Endometrium (tissue), 2 donors: ENCODE results near the gene KIAA1191.

Experiments
- FAIRE-seq: peaks from 2 replicates; lab custom pipeline; 2012; peaks lifted over from hg19 to GRCh38; lab: Jason Lieb, UNC
- donor health status: control.
- donor health status: control.

KIAA1191 gene

GRCh38 chr5:176389135-176390123 is 27.9 kb upstream of the KIAA1191 start:
- FAIRE-seq: no peak

DNA sequence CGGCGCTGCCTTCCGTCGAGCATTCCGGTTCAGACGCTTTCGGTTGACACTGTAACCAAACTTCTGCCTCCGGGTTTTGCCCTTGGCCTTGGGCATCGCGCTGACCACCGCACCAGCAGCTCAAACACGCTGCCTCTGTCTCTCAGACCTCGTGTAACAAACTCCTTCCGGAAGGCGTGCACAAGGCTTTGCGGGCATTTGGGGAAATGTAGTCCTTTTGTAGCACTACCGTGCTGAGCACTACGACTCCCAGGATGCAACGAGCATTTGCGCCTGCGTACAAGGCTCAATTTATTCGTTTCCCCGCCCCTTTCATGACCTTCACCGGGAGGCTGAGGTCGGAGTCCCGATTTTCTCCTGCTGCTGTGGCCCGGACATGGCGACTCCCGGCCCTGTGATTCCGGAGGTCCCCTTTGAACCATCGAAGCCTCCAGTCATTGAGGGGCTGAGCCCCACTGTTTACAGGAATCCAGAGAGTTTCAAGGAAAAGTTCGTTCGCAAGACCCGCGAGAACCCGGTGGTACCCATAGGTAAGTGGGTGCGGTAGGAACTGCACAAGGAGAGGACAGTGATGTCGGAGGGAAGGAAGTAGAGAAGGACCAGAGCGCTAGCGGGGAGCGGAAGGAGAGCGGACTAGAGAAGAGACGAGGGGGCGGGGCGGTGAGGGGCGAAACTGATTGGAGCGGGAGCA is 27.0 kb upstream of the KIAA1191 start, which contains the start of the genes HIGD2A and NOP16:
HIGD2A (plus strand) TSS at position 308 of the 691 bp plus-strand sequence; CDS start at position 377, 69 bp downstream.
NOP16 (minus strand) TSS at position 155 of the 691 bp plus-strand sequence; CDS start at position 96, 59 bp downstream.
- peak; percentile 83 for FAIRE-seq

- no peak for FAIRE-seq
Measured at GRCh38 chr5:176388003-176388443, 26.5 kb upstream of the KIAA1191 start.

- FAIRE-seq: no peak
Measured at GRCh38 chr5:176387384-176387925, 25.9 kb upstream of the KIAA1191 start.

DNA sequence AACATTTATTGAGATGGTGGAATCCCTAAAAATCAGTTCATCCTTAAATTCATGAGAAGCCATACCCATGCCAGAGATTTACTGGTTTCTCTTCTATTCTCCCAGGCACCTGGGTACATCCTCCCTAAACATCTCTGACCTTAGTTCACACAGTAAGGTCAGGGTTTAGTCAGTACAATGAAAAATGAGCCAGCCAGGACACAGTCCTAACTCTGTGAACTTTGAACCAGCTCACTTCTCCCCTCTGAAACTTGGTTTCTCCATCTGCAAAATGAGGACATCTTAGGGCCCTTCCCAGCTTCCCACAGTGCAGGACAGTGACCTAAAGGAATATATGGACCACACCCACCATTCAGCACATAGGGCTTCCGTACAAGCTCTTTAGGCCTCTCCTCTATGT is 24.9 kb upstream of the KIAA1191 start:
- no peak for FAIRE-seq

DNA sequence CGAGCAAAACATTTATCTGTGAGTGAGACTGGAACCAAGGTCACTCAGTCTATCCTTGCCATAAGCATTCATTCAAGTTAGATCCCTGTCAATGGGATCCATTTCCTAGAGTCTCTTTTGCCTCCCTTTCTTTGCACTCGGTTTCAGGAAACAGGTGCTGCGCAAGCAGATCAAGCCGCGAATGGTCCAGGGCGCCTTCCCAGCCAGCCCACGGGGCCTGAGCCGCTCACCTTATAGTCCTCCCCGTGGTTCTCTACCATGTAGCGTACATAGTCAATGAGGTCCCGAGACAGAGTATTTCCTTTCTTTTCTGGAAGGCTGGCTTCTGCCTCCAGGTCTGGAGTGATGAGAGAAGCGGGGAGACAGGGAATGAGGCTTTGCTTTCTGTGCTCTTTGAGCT is 23.4 kb upstream of the KIAA1191 start:
- FAIRE-seq: no peak

GRCh38 chr5:176384366-176384930 is 22.9 kb upstream of the KIAA1191 start:
- FAIRE-seq: no peak

DNA sequence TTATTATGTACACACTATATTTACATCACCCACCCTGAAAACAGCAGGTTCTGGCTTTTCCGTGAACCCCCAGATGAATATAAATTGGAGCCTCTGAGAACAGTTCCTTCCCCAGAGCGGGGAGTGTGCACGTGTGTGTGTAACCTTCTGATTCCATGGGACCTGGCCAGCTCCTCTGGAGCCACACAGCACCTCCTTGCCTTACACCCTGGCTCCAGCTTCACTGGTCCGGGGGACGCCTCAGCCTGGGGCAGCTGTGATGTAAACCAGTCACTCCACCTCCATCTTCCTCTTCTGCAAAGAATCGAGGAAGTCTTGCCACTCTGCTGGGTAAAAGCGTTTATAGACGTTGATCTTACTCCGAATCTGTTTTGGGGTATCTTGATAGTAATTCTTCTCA is 22.4 kb upstream of the KIAA1191 start:
- no peak for FAIRE-seq

DNA sequence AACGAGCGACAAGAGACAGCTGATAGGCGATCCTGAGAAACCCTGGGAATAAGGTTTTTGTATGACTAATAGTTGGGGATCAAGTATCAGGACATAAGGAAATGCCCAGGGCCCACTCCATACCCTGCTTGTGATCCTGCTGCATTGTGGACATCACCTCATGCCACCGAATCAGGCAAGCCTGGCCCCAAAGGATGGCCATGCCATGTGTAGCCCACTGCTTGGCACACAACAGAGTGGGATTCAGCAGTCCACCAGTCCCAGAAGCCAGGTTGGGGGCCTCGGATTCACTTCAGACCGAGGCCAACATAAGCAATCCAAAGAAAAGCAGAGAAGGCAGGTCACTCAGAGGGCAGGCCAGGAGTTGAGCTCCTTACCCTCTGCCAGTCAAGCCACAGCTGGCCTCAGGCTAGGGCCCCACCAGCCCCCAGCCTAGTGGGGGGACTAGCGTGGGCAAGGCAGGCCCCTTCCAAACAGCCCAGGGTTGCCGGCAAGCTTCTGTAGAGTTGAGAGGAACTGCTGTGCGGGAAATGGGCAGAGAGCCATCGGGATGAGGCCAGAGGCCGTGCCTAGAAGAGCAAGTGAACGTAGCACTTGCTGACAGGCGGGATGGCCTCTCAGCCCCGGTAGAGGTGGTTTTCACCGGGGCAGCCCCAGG is 21.8 kb upstream of the KIAA1191 start:
- FAIRE-seq: no peak

DNA sequence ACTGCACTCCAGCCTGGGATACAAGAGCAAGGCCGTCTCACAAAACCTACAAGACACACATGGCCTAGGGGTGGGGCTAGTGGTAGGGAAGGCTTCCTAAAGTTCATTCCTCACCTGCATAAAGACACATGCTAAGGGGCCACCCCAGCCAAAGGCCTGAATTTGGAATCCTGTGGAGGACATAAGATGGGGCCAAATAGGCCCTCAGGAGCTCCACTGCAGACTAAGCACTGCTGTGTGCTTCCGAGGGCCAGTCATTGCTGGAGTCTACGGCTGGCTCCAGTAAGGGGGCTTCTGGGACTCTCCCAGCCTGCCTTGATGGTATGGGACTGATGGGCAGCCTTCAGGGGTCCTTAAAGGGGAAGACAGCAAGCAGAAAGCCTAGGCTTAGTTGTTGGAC is 21.2 kb upstream of the KIAA1191 start:
- no peak for FAIRE-seq

GRCh38 chr5:176381979-176382378 is 20.4 kb upstream of the KIAA1191 start:
- no peak for FAIRE-seq

- FAIRE-seq: no peak
Measured at GRCh38 chr5:176381423-176381822, 19.9 kb upstream of the KIAA1191 start.

DNA sequence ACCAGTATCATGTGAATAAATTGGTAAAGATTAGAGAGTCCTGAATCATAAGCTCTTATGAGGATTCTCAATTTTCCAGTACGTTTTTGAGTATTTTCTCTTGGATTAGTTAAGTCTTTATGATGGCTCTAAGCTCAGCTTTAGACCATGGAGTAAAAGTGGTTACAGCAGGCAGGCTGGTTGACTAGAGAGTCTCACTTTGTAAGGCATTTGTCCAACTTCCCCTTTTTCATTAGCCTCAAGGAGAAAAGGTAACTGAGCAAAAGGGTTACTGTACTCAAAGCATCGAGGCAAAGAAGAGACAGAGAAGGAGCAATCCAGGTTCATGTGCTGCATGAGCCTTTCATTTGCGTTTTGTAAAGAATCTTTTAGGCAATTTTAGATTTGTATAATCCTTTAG is 18.3 kb upstream of the KIAA1191 start:
- no peak for FAIRE-seq

DNA sequence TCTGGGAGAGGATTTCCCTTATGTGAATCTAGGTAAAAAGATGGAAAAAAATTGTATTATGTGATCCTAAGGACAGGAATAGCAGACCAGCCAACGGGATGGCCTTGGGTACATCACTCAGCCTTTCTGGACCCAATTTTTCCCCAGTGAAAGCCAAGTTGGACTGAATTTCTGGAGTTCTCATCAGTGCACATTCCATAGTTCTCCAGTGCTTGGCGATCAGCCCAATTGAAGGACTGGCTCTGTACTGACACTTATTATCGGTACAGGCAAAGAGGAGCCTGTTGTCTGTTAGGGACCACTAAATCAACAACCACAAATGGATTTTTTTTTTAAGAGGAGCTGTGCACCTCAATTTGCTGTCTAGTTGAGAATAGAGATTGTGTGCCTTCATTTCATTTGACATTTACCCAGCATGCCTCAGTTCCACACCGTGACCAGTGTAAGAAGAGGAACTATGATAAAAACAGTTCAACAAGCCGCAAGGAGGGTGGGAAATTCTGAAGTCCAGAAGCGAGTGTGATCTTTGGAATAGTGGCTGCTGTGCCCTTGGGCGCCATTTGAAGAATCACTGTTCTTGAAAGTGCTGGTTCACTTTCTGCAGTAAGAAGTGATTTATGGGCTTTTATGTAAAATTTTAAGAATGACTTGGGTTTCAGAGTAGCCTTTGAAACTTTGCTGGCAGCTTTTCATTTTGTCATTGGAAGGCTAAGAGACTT is 11.7 kb upstream of the KIAA1191 start:
- FAIRE-seq: no peak

GRCh38 chr5:176371621-176372539 is 10.3 kb upstream of the KIAA1191 start:
- FAIRE-seq: no peak

GRCh38 chr5:176369934-176370711 is 8.6 kb upstream of the KIAA1191 start:
- FAIRE-seq: no peak

GRCh38 chr5:176368726-176369125 is 7.2 kb upstream of the KIAA1191 start:
- FAIRE-seq: no peak

DNA sequence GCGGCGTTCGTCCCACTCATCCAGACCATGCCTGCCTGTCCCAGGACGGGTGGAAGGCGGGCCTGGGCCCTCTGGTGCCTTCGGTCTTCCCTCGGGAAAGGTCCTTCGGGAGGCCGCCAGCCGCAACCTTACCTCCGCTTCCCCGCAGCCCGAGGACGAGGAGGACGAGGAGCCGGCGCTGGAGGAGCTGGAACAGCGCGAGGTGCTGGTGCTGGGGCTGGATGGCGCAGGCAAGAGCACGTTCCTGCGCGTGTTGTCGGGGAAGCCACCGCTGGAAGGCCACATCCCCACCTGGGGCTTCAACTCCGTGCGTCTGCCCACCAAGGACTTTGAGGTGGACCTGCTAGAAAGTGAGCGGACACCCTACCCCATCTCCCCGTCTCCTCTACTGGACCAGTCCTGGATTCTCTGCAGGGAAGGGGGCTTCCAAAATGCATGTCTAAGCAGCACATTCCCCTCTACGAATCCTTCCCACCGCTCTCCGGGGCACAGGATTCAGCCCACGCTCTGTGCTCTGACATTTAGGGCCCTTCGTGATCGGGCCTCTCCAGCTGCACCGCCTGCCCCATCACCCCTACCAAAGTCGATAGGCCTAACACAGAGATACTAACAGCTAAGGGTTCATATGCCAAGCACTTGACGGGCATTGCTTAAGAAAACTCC is 4.8 kb upstream of the KIAA1191 start:
- FAIRE-seq: no peak
